Measurements from ENCODE around the gene NSG2.

GRCh38 chr5:174141398-174141797 is 95.9 kb downstream of the NSG2 start:
- TF ChIP-seq CTCF (IDR thresholded peaks at IDR 0.05 in 4 of 5, conservative IDR thresholded peaks at IDR 0.05 in 1 of 5), result no peak
- no peak for TF ChIP-seq POLR2A (IDR thresholded peaks at IDR 0.05)
